Breast epithelium (tissue), 4 donors: Measurements from ENCODE around the gene SYTL1. TPM values are rescaled to one million over a fixed set of nuclear protein-coding genes. Genes with fewer than 3 reads are reported as not detected.

Experiments used
- DNase-seq, 2 donors: peaks; one replicate each; pipeline ENCODE4 v3.0.0-alpha.2; 2019; ENCODE audit warnings: low spot score in 2 of 2
- H3K27ac ChIP-seq, 2 donors: fragments of 200-600 bp; sonication (generic) in 1 of 2; one replicate each; pipeline ENCODE4 v1.5.1; 2016 to 2019; ENCODE audit warnings: mild to moderate bottlenecking in 1 of 2
- H3K27me3 ChIP-seq, 2 donors: fragments of 200-600 bp; sonication (generic) in 1 of 2; one replicate each; pipeline versions ENCODE4 v1.5.1 to v1.6.0; 2017 to 2019; ENCODE audit warnings: control low read depth in 1 of 2, mild to moderate bottlenecking in 1 of 2
- H3K36me3 ChIP-seq: fragments of 200-600 bp; one replicate; pipeline ENCODE4 v1.5.1; 2019
- H3K4me1 ChIP-seq, 2 donors: fragments of 200-600 bp; sonication (generic); one replicate each; pipeline ENCODE4 v1.5.1; 2016 to 2019; ENCODE audit warnings: control low read depth in 1 of 2
- H3K4me3 ChIP-seq, 3 donors: fragments of 200-600 bp; sonication (generic); 1 replicate in 2 of 3; 2 replicates in 1 of 3; pipeline ENCODE4 v1.5.1; 2016 to 2019; ENCODE audit warnings: mild to moderate bottlenecking in 3 of 3, moderate library complexity in 2 of 3
- H3K9me3 ChIP-seq, 2 donors: fragments of 200-600 bp; sonication (generic) in 1 of 2; one replicate each; pipeline ENCODE4 v1.5.1; 2016 to 2019; ENCODE audit warnings: control low read depth in 1 of 2
- CTCF ChIP-seq, 3 donors: fragments of 450-650 bp; IDR thresholded peaks; one replicate each; pipeline ENCODE4 v1.5.1; 2016 to 2017; ENCODE audit warnings: antibody characterized with exemption in 3 of 3, mild to moderate bottlenecking in 3 of 3, moderate library complexity in 3 of 3
- POLR2A ChIP-seq: fragments of 450-650 bp; IDR thresholded peaks from one replicate; pipeline ENCODE4 v1.6.1; 2016; ENCODE audit warnings: antibody characterized with exemption, mild to moderate bottlenecking, moderate library complexity
- POLR2AphosphoS5 ChIP-seq, 3 donors: sonication (generic); formaldehyde crosslinking; IDR thresholded peaks; one replicate each; pipeline ENCODE4 v1.6.1; 2017; ENCODE audit warnings: antibody characterized with exemption in 3 of 3
- intact Hi-C: fragments of 100-400 bp; cut with DNase I; formaldehyde crosslinking; loops from one replicate; pipeline ENCODE4 v1.15.1; 2023; ENCODE audit warnings: low total_unique reads
- total RNA-seq, 3 donors: library from RNA; depleted of rRNA; stranded (reverse); fragments of >200 nt; gene quantifications; one replicate each; pipeline ENCODE4 v1.1.0, GENCODE V29; 2016

The SYTL1 gene
- total RNA-seq, 3 donors from 2014 or later = 0.96 to 33.1 (median 22.3) TPM

- H3K4me1 ChIP-seq = peaks cover 23% of the 10 kb centered on the region in 2 donors
- no peak for DNase-seq
These were observed 40.1 kb upstream of the SYTL1 start for GRCh38 chr1:27301582-27302199.

GRCh38 chr1:27302612-27303011, 39.2 kb upstream of the SYTL1 start:
- intact Hi-C loops = loop anchor here (5.0 to 10.0 kb wide), 3 partner anchors 62 to 885 kb away; partner anchors contain the start of genes GPR3 and MAP3K6
- no peak for DNase-seq
- H3K36me3 ChIP-seq = no peaks in the 10 kb centered on the region
- H3K4me1 ChIP-seq = peaks cover 23% of the 10 kb centered on the region in 2 donors
- TF ChIP-seq CTCF (IDR thresholded peaks at IDR 0.05) = no peak
- TF ChIP-seq POLR2AphosphoS5 (IDR thresholded peaks at IDR 0.05) = no peak
- TF ChIP-seq POLR2A = no peak
- no peaks in the 10 kb centered on the region for H3K27me3 ChIP-seq
- no peak overlapping the region for H3K4me3 ChIP-seq
- no peaks in the 10 kb centered on the region for H3K9me3 ChIP-seq
- peak overlapping the region in 1 of 2 donors; percentile 91 for H3K27ac ChIP-seq

More at GRCh38 chr1:27301582-27302199, 40.1 kb upstream of the SYTL1 start:
- Histone ChIP-seq H3K4me3 (no peak overlapping the region), H3K27me3 (no peaks in the 10 kb centered on the region), H3K9me3 (no peaks in the 10 kb centered on the region), H3K27ac (peak overlapping the region; percentile 91 to 94), H3K36me3 (no peaks in the 10 kb centered on the region)
- TF ChIP-seq POLR2A = no peak
- no peak for TF ChIP-seq POLR2AphosphoS5 (IDR thresholded peaks at IDR 0.05)
- TF ChIP-seq CTCF (IDR thresholded peaks at IDR 0.05) = no peak
- intact Hi-C loops = loop anchor here (5.0 to 10.0 kb wide), 3 partner anchors 63 to 884 kb away; partner anchors contain the start of genes GPR3 and MAP3K6

DNA sequence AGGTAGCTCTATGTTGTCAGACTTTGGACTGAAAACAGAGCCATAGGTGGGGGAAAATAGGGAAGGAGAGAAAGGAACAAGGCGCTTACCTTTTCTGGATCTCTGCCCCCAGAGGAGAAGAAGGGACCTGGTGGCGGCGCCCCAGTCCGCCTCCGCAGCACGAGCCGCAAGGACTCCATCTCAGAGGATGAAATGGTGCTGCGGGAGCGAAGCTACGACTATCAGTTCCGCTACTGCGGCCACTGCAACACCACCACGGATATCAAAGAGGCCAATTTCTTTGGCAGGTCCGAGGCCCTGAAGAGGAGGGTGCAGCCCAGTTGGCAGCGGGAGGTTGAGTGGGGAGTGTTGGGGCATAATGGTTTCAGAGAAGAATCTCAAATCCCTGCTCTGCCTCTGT, 38.3 kb upstream of the SYTL1 start:
- peak in 1 of 2 donors; percentile 35 for DNase-seq
- Histone ChIP-seq H3K36me3 (no peaks in the 10 kb centered on the region), H3K9me3 (no peaks in the 10 kb centered on the region), H3K27ac (no peak overlapping the region), H3K27me3 (no peaks in the 10 kb centered on the region), H3K4me3 (no peak overlapping the region), H3K4me1 (peaks cover 23% of the 10 kb centered on the region in 2 donors)
- TF ChIP-seq POLR2A = no peak
- TF ChIP-seq CTCF (IDR thresholded peaks at IDR 0.05) = no peak
- no peak for TF ChIP-seq POLR2AphosphoS5 (IDR thresholded peaks at IDR 0.05)
- intact Hi-C loops = loop anchor here (5.0 to 10.0 kb wide), 3 partner anchors 61 to 886 kb away; partner anchors contain the start of genes GPR3 and MAP3K6

GRCh38 chr1:27306071-27306470, 35.8 kb upstream of the SYTL1 start:
- Histone ChIP-seq H3K4me1 (peaks cover 3 to 7% of the 10 kb centered on the region in 2 donors), H3K27ac (no peak overlapping the region), H3K4me3 (no peak overlapping the region), H3K27me3 (no peaks in the 10 kb centered on the region), H3K9me3 (no peaks in the 10 kb centered on the region), H3K36me3 (no peaks in the 10 kb centered on the region)
- peak in 1 of 2 donors; percentile 47 for DNase-seq
- intact Hi-C loops = loop anchor here (10.0 kb wide), 2 partner anchors 59 to 89 kb away; partner anchors contain the start of genes GPR3 and MAP3K6
- TF ChIP-seq CTCF (IDR thresholded peaks at IDR 0.05) = no peak
- TF ChIP-seq POLR2A = no peak
- TF ChIP-seq POLR2AphosphoS5 (IDR thresholded peaks at IDR 0.05) = no peak
